HG03558 (cell line): ENCODE measurements around the gene BMP2K.
A peak's percentile ranks its signal among the peaks of the same experiment; 100 is the strongest.

Experiments used
- ATAC-seq: cut with Tn5 transposase; IDR thresholded peaks from one replicate; pipeline ENCODE4 v1.9.1; 2021; ENCODE audit warnings: moderate number of reproducible peaks; ENCODE audit not compliant: unreplicated experiment; ENCODE audit errors: extremely low read depth

Gene BMP2K

DNA sequence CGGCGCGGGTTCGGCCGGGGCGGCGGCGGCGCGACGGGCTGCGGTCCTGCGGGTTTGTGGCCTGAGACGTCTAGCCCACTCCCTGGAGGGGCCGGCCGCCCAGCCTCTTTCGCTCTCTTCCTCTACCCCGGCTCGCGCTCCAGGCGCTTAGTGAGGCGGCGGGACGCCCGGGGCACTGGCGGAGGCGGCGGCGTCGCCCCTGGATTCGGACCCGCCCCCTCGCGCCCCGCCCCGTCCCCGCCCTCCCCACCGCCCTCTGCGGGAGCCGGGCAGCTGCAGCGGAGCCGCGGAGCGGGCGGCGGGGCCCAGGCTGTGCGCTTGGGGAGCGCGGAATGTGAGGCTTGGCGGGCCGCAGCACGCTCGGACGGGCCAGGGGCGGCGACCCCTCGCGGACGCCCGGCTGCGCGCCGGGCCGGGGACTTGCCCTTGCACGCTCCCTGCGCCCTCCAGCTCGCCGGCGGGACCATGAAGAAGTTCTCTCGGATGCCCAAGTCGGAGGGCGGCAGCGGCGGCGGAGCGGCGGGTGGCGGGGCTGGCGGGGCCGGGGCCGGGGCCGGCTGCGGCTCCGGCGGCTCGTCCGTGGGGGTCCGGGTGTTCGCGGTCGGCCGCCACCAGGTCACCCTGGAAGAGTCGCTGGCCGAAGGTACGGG lies at the start of gene BMP2K:
TSS of gene BMP2K (plus strand) at position 272 of the 650 bp plus-strand sequence. CDS start at position 466, 194 bp downstream.
- ATAC-seq: peak; percentile 37

DNA sequence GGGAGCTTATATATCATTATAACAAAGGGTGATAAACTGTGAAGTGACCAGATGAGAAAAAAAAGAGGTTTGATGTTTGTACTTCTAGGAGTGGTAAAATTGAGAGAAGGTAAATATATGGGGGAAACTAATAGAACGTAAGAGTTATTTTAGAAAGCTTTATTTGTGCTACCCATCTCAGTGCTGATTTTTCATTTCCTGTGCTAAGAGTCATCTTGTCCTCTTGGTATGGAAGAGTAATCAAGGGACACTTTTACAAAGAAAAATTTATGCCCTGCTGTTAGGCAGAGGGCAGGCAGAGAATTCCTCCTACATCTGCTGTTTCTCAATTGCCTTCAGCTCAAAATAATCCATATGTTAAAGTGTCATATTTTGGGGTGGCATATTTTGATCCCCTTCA lies 49.6 kb upstream of the BMP2K start:
- no peak for ATAC-seq

DNA sequence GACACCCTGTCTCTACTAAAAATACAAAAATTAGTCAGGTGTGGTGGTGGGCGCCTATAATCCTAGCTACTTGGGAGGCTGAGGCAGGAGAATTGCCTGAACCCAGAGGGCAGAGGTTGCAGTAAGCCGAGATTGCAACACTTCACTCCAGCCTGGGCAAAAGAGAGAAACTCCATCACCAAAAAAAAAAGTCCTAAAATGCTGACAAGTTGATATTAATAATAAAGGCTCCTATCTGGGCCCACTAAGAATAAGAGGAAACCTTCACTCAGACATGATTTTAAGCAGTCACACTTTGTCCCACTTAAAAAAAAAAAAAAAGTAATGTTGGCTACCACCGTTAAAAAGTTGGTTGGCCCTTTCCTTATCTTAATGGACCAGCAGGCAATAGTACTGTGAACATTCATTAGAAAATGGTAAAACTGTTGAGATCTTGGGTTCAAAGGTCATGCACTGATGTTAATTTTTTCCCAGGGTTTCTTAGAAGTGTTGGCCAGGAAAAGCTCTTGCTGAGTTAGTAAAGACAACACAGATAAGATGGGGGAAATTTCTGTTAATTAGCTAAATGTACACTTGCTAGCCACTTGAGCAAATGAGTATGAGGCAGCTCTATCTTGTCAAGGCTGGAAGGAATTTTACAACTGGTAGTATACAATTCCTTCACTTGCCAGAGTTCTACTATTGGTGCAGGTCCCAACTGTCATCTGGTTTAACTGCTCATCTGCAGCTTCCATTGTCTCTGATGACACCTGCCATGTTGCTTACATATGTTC lies 43.6 kb upstream of the BMP2K start:
- ATAC-seq: no peak

DNA sequence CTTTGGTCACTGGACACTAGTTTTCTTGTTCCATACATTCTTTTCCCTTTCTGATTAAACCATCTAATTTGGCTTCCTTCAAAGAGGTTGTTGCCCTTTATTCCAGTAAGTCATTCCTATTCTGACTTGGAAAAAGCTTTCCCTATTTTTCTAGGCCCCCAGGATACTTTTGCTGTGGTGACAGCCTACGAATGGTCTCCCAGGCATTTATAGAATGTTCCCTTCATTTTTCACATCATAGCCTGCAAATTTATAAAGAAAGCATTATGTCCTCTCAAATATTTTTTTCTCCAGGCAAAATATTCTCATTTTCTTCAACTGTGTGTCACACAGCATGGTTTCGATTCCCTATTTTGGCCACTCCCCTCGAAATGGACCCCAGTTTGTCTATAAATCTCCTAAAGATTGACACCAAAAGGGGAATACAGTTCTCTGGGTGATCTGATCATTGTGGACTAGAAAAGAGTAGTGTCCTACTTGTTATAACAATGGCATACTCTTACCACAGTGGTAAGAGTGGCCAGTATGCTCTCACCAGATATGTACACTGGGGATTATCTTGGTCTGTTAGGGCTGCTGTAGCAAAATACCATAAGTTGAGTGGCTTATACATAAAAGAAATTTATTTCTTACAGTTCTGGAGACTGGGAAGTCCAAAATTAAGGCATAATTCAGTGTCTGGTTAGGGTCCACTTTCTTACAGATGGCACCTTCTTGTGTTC lies 41.5 kb upstream of the BMP2K start:
- ATAC-seq: no peak

DNA sequence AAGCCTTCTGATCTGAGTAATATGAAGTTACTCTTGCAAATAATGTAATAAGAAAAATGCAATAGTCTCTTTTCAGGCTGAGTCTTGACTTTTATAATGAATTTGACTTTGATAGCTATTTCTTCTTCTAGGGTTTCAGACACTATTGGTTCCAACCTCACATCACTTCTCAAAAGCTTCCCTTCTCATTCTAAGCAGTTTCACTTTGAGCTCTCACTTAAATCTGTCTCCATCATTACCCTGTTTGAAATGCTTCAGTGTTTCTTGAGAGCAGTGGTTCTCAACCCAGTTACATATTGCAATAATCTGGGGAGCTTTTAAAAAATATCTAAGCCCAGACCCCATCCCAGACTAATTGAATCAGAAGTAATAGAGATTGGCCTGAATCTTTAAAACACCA lies 40.5 kb upstream of the BMP2K start:
- ATAC-seq: peak; percentile 50

DNA sequence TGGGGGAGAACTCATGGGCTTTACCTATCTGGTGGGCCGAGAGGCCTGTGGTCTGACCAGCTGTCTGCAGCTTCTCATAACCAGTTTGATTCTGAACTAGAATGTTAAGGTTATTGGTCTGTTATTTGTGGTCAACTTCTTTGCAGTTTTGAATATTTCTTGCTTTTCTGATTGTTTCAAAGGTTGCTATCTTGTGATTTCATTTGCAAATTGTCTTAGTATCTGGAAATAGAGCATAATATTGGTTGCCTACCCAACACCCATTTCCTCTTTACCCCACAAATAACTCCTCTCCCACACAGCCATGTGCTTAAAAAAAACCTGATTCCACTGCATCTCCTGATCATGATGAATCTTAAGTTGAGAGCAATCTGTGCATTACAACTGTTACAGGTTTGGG lies 39.1 kb upstream of the BMP2K start:
- no peak for ATAC-seq

DNA sequence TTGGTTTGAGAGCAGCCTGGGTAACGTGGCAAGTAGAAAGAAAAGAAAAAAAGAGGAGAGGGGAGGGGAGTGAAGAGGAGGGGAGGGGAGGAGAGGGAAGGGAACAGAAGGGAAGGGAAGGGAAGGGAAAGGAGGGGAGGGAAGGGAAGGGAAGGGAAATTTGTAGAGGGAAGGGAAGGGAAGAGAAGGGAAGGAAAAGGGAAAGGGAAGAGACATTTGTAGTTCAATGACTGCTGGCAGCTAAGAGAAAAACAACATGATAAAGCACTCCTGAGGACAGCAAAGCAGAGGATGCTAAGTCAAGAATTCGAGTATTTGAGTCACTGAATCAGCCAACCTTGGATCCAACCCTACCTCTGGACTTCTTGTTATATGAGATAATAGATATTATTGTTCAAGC lies 38.2 kb upstream of the BMP2K start:
- no peak for ATAC-seq

DNA sequence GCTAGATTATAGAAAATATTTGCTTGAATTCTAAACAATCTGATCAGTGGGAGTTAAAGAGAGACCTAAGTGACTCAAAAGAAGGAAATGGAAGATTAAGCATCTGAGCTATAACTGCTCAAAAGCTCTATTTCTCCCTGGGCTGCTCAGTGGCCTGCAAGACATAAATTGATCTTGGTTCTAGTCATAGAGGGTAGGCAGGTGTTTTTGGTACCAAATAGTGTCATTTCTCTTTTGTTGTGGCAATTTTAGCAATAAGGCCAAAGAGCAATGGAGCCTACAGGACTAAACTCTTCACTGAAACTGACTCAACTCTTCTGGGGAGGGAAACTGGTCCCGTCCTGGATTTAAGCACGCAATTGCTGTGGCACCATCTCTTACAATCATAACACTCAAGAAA lies 33.9 kb upstream of the BMP2K start:
- no peak for ATAC-seq

DNA sequence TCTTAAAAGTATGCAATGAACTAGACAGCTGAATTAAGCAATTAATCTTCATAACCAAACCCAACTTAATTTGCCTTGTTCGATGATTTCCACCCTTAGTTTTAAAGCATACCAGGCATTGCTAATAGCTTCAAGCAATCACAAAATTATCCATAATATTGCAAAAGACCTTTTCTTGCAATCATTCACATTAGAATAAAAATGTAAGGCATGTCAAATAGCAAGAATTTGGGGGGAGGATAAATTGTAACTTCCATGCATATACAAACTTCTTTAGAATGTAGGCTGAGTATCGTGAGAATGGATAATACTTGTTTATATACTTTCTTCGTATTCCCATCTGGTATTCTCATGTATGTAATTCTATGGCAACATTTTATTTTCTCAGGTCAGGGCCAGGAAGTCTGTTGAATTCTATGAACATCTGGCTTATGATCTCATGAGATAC lies 28.7 kb upstream of the BMP2K start:
- ATAC-seq: no peak

DNA sequence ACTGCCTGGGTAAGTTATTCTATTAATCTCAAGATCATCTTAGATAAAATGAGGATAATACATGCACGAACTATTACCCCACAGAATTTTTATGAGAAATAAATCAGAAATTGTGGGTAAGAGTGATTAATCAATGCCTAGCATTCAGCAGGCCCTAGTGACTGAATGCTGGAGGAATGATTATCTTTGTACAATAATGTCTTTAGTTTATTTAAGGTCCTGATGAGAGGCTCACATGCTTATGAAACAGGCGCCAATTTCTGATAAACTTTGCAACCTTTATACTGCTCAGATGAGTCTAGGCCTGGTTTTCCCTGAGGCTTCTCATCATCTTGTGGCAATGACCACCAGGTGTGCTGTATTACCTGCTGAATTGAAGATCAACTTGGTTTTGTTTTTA lies 27.8 kb upstream of the BMP2K start:
- ATAC-seq: no peak

DNA sequence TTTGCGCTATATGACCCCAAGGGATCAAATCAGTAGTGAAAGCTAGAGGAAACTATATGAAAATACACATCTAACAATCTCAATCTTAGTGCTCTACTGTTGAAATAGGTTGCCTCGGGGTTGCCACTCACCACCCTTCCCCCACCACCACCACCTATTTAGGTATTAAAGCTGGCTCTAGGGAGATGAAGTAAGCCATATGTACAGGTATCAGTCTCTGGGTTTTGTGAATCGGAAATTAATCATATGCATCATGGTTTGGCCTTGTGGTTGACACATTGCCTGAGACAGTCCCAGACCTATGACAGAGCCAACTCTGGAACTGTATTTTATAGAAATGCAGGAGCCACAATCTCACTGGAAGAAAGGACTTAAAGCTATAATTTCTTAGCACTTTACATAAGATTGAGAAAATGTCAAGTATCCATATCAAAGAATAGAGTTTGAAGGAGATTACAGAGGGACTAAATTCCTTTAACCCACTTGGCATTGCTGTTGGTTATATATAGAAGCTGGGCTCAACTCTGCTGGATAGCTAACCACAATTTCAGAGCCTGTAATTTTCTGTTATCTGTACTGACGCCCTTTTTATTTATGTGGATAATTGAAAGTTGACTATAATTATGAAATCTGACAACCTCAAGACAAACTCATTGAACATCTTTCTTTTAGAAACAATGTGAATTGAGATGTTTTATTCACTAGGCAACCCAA lies 26.7 kb upstream of the BMP2K start:
- peak; percentile 28 for ATAC-seq

DNA sequence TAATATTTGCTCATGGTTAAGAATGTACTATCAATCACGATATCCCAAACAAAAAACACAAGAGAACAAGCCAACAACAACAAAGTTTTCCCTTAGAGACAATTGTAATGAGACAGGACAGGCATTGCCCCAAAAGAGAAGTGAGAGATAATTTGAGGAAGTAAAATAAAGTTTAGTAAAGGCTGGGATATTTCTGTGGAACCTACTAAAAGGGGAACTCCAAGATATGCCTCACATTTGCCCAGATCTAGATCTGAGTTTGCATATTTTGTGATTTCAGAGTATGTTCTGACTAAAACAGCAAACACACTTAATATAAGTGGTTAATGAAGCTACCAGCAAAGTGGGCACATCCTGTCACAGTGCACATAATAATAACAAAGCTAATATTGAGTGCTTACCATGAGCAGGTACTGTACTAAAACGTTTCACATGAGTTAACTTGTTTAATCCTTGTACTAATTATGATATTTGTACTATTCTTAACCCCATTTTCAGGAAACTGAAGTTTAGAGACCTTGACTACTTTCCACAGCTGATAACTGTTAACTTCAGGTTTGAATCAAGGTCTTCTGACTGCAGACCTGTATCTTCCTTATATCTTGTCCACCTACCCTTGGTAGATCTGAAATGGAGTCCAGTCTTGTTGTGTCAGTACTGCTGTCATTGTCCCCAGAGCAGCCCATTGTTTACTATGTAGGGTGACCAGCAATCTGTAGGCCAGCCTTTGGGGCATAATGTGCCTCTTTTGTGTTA lies 26.0 kb upstream of the BMP2K start:
- ATAC-seq: peak; percentile 85

DNA sequence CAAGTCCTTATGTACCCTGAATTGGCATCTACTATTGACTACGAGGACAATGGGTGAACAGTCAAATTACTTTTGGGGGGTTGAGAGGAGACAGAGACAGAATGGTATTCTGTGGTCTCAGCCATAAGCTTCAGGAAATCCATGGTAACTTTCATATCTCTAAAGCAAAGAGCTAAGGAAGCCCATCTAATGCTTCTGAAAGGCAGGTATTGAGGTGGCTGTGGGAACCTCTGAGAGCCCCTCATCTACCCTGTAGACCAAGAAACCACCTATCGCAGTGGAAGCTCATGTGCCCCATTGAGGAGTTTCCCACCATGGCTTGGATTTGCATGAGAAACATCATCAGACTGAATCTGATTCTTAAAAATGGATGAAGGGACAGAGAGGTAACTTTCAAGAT lies 23.1 kb upstream of the BMP2K start:
- ATAC-seq: no peak

DNA sequence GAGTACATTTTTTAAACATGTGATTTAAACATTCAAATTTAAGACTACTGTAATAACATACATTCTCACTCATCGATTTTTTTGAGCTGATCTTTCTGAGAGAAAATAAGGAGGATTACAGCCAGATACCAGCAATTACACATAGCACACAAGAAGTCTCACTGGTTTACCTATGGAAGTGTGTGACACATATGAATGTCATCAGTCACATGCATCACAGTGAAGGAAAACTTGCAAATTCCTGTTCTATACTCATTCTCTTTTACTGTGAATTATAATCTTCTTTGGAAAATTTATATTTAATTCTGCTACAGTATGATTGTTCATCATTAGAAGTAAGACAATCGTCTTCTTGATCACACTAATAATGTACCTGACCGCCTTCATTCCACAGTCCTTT lies 21.3 kb upstream of the BMP2K start:
- ATAC-seq: no peak

DNA sequence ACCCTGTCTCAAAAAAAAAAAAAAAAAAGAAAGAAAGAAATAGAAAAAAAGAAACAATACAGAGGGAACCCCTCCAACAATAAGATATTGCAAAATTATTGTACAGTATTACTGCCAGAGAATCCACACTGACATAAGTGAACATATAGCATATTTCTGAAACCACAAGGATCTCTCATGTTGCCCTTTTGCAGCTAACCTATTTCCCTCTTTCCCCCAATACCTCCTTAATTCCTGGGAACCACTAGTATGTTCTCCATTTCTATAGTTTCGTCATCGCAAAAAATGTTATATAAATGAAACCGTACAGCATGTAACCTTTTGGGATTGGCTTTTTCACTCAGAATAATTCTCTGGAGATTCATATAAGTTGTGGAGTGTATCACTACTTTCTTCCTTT lies 20.0 kb upstream of the BMP2K start:
- no peak for ATAC-seq

DNA sequence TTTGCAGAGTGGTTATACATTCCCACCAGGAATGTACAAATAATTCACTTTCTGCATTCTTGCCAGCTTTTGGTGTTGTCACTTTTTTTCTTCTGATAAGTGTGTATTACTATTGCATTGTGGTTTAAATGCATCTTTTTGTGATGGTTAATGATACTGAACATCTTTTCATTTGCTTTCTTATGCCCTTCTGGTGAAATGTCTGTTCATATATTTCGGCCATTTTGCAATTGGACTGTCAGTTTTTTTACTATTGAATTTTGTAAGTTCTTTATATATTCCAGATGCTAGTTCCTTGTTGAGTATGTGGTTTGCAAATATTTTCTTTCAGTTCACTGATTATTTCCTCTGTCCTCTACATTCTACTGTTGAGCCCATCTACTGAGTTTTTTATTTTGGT lies 19.4 kb upstream of the BMP2K start:
- ATAC-seq: no peak

DNA sequence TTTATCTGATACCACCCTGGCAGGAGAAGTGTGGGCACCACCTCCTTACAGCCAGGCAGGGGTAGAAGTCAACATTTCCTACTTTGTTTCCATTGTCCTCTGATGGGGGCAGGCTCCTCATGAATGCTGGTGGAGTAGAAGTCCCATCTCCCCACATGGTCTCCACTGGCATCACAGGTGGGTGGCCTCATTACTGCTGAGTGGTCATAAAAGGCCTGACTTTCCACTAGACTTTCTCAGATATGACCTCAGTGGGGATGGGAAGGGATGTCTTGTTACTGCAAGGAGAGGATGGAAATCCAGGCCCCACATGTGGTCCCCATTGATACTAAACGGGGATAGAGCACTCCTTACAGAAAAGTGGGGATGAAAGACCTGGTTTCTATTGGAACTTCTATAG lies 18.6 kb upstream of the BMP2K start:
- no peak for ATAC-seq

DNA sequence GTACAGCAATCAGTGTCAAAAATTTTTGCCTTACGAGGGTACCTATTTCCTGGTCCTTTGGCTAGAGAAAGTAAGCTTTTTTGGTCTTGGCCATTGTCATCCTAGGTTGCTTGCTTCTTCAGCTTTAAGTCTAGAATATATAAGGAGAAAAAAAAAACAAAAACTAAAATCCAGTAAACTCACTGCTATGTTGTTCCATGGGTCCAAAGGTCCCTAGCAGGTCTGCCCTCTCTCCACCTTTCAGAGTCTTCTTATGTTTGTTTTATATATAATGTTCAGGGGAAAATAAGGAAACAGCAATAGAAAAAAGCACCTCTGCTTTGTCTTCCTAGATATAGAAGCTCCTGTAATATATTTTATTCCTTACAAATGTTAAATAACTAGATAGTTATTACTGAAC lies 18.1 kb upstream of the BMP2K start:
- no peak for ATAC-seq

DNA sequence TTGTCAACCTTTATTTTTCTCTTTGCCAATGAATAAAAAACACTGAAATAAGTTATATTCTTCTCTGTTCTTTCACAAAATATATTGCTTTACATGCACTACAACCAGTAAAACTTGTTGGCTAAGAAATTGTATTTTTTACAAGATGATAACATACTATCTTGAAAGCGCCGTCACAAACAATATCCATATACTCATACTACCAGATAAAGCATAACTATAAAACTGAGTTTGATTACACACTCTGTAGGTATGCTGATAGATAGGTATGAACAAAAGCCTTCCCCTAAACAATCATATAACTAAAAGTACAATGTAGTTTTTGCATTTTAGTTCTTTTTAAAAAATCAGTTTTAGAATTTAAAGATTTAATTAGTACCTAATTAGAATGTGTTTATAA lies 13.6 kb upstream of the BMP2K start:
- ATAC-seq: no peak

DNA sequence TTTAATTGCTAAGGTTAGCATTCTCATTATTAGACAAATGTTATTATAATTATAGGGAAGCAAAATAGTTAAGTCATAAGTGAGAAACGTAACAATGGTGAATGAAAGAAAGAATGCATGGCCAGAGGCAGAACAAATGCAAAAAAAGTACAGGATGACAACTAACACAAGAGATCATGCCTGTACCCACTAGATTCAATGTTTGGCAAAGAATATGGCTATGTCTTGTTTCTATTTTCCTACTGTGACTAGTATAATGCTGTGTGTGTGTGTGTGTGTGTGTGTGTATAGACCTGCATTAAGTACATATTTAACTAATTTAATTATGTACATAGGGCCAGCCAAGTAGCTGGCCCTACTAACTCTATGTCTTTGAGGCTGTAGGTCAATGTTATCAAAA lies 12.9 kb upstream of the BMP2K start:
- no peak for ATAC-seq
